HG03025 (cell line): ENCODE results near the gene RASA3.

Experiments
- ATAC-seq: cut with Tn5 transposase; IDR thresholded peaks from one replicate; pipeline ENCODE4 v1.9.1; 2021; ENCODE audit warnings: mild to moderate bottlenecking, moderate library complexity; ENCODE audit not compliant: unreplicated experiment, low FRiP score

Gene RASA3

GRCh38 chr13:113946409-113947181 lies 185.8 kb downstream of the RASA3 start:
- ATAC-seq, result no peak

- no peak for ATAC-seq
These were observed 186.5 kb downstream of the RASA3 start for GRCh38 chr13:113945857-113946408.

GRCh38 chr13:113943821-113944565 lies 188.4 kb downstream of the RASA3 start:
- ATAC-seq, result no peak

- no peak for ATAC-seq
These were observed 189.8 kb downstream of the RASA3 start for GRCh38 chr13:113942591-113943103.

- no peak for ATAC-seq
These were observed 190.7 kb downstream of the RASA3 start for GRCh38 chr13:113941571-113942191.

- ATAC-seq, result no peak
These were observed 192.5 kb downstream of the RASA3 start for GRCh38 chr13:113939944-113940297.

- ATAC-seq, result no peak
These were observed 193.1 kb downstream of the RASA3 start for GRCh38 chr13:113939129-113939943.

GRCh38 chr13:113938716-113939115 lies 193.7 kb downstream of the RASA3 start:
- ATAC-seq, result no peak

- no peak for ATAC-seq
These were observed 194.2 kb downstream of the RASA3 start for GRCh38 chr13:113938246-113938645.

- ATAC-seq, result no peak
These were observed 194.8 kb downstream of the RASA3 start for GRCh38 chr13:113937527-113938180.

- no peak for ATAC-seq
These were observed 195.3 kb downstream of the RASA3 start for GRCh38 chr13:113937073-113937472.

- no peak for ATAC-seq
These were observed 196.1 kb downstream of the RASA3 start for GRCh38 chr13:113936166-113936965.

- no peak for ATAC-seq
These were observed 197.2 kb downstream of the RASA3 start for GRCh38 chr13:113935001-113935844.

- ATAC-seq, result no peak
These were observed 197.8 kb downstream of the RASA3 start for GRCh38 chr13:113934576-113934975.

GRCh38 chr13:113933901-113934300 lies 198.5 kb downstream of the RASA3 start:
- no peak for ATAC-seq

GRCh38 chr13:113931841-113932459 lies 200.5 kb downstream of the RASA3 start:
- ATAC-seq, result no peak
